GM21390 (cell line): ENCODE measurements around the gene DEPP1.
"Not testable (repeated sequence)": the region's sequence is repeated elsewhere in the genome, so short reads cannot be mapped to it uniquely, and the experiment has no call there.

Source experiments
- ATAC-seq: cut with Tn5 transposase; IDR thresholded peaks from one replicate; pipeline ENCODE4 v1.9.1; 2021; ENCODE audit not compliant: unreplicated experiment

Gene DEPP1

GRCh38 chr10:44978570-44979280 is at the start of gene DEPP1:
TSS of gene DEPP1 (minus strand) at chr10:44978809. CDS start at chr10:44978030, 779 bp downstream.
- ATAC-seq = no peak

- ATAC-seq = no peak
Measured at GRCh38 chr10:45023426-45023825, 44.8 kb upstream of the DEPP1 start.

- no peak for ATAC-seq
Measured at GRCh38 chr10:45015590-45015989, 37.0 kb upstream of the DEPP1 start.

- ATAC-seq = not testable (repeated sequence)
Measured at GRCh38 chr10:45014557-45014956, 35.9 kb upstream of the DEPP1 start.

- ATAC-seq = peak; percentile 88
Measured at GRCh38 chr10:45008524-45009161, 30.0 kb upstream of the DEPP1 start.

- no peak for ATAC-seq
Measured at GRCh38 chr10:45006276-45007030, 27.8 kb upstream of the DEPP1 start.

- no peak for ATAC-seq
Measured at GRCh38 chr10:45005284-45005683, 26.7 kb upstream of the DEPP1 start.

- ATAC-seq = no peak
Measured at GRCh38 chr10:45004661-45005060, 26.1 kb upstream of the DEPP1 start.

- ATAC-seq = no peak
Measured at GRCh38 chr10:45003432-45004000, 24.9 kb upstream of the DEPP1 start.

GRCh38 chr10:45001381-45002148 is 23.0 kb upstream of the DEPP1 start:
- peak; percentile 77 for ATAC-seq

GRCh38 chr10:45000752-45001380 is 22.3 kb upstream of the DEPP1 start, which contains the start of gene ZNF22:
TSS of gene ZNF22 (plus strand) at chr10:45000923. CDS start at chr10:45003369, 2,446 bp downstream.
- peak; percentile 74 for ATAC-seq

- no peak for ATAC-seq
Measured at GRCh38 chr10:45000138-45000751, 21.6 kb upstream of the DEPP1 start.

- ATAC-seq = no peak
Measured at GRCh38 chr10:44998146-44998631, 19.6 kb upstream of the DEPP1 start.

- no peak for ATAC-seq
Measured at GRCh38 chr10:44997105-44997748, 18.6 kb upstream of the DEPP1 start.

GRCh38 chr10:44995914-44996669 is 17.5 kb upstream of the DEPP1 start:
- ATAC-seq = no peak

GRCh38 chr10:44995581-44995913 is 16.9 kb upstream of the DEPP1 start:
- no peak for ATAC-seq

GRCh38 chr10:44994752-44995530 is 16.3 kb upstream of the DEPP1 start:
- ATAC-seq = no peak
